ENCODE data around the gene NFAT5.

NFAT5 gene

GRCh38 chr16:69748694-69749345, 183.1 kb downstream of the NFAT5 start:
- in situ Hi-C loops (cut with HindIII; ENCODE audit: low pct_ligation_motif_present, low pct_unique_long_range_greater_than_20kb, low sequenced_read_pairs), result no loop called here
- DNase-seq, result no peak

GRCh38 chr16:69754143-69754468, 188.3 kb downstream of the NFAT5 start:
- in situ Hi-C loops (cut with HindIII; ENCODE audit: low pct_ligation_motif_present, low pct_unique_long_range_greater_than_20kb, low sequenced_read_pairs), result no loop called here
- DNase-seq, result no peak

All from ACHN (cell line).